T-helper 1 cell treated with Interleukin-12 subunit alpha and Interleukin-12 subunit beta and Interleukin-4 antibody, amounts not matched to agents 30 μg/mL and 1 μg/mL, for 36 hours (primary cell): ENCODE results near the gene CADPS2.
"Not testable (repeated sequence)": the region's sequence is repeated elsewhere in the genome, so short reads cannot be mapped to it uniquely, and the experiment has no call there.

ENCODE experiments used
- H3K27ac Mint-ChIP-seq: one replicate; pipeline ENCODE4 v1.8.0; 2021; ENCODE audit warnings: mild to moderate bottlenecking, mixed read lengths
- H3K27me3 Mint-ChIP-seq: one replicate; pipeline ENCODE4 v1.8.0; 2021; ENCODE audit warnings: low read depth, mixed read lengths
- H3K36me3 Mint-ChIP-seq: one replicate; pipeline ENCODE4 v1.8.0; 2021; ENCODE audit warnings: low read depth, mixed read lengths
- H3K4me1 Mint-ChIP-seq: one replicate; pipeline ENCODE4 v1.8.0; 2021; ENCODE audit warnings: low read depth, mixed read lengths
- H3K4me3 Mint-ChIP-seq: one replicate; pipeline ENCODE4 v1.8.0; 2021; ENCODE audit warnings: mild to moderate bottlenecking, moderate library complexity, mixed read lengths
- H3K9me3 Mint-ChIP-seq: one replicate; pipeline ENCODE4 v1.8.0; 2021; ENCODE audit warnings: mixed read lengths

CADPS2 gene

DNA sequence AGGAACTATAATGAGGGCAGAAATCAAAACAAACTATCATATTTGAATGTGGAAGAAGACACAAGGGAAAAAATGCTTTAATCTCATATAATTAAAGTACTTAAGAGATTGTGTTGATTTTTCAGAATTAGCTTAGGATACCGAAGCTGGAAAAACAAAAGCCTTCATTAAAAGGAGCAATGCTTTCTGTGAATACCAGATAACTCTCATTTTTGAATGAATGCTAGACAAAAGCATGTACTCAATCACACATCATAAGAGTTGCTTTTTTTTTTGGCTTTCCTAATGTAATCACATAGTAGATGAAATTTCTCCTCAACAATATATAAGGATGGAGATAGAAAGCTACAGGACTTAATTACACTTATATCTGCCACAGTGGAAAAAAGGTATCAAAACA, 43.3 kb downstream of the CADPS2 start:
- Mint-ChIP-seq H3K36me3 (no peaks in the 10 kb centered on the region), H3K4me3 (no peak overlapping the region), H3K27ac (no peak overlapping the region), H3K4me1 (no peaks in the 10 kb centered on the region), H3K9me3 (peaks cover 4% of the 10 kb centered on the region), H3K27me3 (no peaks in the 10 kb centered on the region)

DNA sequence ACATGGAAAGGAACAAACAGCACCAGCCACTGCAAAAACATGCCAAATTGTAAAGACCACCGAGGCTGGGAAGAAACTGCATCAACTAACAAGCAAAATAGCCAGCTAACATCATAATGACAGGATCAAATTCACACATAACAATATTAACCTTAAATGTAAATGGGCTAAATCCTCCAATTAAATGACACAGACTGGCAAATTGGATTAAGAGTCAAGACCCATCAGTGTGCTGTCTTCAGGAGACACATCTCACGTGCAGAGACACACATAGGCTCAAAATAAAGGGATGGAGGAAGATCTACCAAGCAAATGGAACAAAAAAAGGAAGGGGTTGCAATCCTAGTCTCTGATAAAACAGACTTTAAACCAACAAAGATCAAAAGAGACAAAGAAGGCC, 50.0 kb downstream of the CADPS2 start:
- H3K4me1 Mint-ChIP-seq, H3K27ac Mint-ChIP-seq, H3K27me3 Mint-ChIP-seq, H3K36me3 Mint-ChIP-seq, H3K4me3 Mint-ChIP-seq: not testable (repeated sequence)
- H3K9me3 Mint-ChIP-seq: peaks cover 15% of the 10 kb centered on the region

DNA sequence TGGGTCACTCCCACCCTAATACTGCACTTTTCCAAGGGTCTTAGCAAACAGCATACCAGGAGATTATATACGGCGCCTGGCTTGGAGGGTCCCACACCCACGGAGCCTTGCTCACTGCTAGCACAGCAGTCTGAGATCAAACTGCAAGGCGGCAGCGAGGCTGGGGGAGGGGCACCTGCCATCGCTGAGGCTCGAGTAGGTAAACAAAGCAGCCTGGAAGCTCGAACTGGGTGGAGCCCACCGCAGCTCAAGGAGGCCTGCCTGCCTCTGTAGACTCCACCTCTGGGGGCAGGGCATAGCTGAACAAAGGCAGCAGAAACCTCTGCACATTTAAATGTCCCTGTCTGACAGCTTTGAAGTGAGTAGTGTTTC, 51.7 kb downstream of the CADPS2 start:
- peaks cover 15% of the 10 kb centered on the region for H3K9me3 Mint-ChIP-seq
- H3K36me3 Mint-ChIP-seq, H3K4me3 Mint-ChIP-seq, H3K4me1 Mint-ChIP-seq, H3K27ac Mint-ChIP-seq, H3K27me3 Mint-ChIP-seq: not testable (repeated sequence)

DNA sequence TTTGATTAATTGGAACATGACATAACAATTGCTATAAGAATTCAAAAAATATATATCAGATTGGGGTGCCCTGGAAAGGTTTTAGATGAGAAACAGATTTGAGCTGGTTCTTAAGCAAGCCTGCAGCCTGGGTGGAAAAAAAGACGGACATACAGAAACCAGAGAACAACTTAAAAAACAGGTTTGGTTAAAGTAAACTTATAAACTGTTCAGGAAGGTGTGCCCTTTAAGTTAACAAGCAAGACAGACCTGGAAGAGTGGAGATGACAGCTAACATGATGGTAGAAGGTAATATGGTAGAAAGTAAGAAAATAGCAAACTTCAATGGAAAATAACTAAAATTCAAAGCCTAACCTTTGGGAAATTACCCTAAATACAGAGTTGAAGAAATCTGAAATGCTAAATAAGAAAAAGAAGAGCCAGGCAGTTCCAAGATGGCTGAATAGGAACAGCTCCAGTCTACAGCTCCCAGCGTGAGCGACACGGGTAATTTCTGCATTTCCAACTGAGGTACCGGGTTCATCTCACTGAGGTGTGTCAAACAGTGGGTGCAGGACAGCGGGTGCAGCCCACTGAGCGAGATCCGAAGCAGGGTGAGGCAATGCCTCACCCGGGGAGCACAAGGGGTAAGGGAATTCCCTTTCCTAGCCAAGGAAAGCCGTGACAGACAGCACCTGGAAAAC, 52.2 kb downstream of the CADPS2 start:
- no peaks in the 10 kb centered on the region for H3K4me1 Mint-ChIP-seq
- peaks cover 15% of the 10 kb centered on the region for H3K9me3 Mint-ChIP-seq
- H3K36me3 Mint-ChIP-seq: no peaks in the 10 kb centered on the region
- no peak overlapping the region for H3K27ac Mint-ChIP-seq
- H3K4me3 Mint-ChIP-seq: no peak overlapping the region
- H3K27me3 Mint-ChIP-seq: no peaks in the 10 kb centered on the region

DNA sequence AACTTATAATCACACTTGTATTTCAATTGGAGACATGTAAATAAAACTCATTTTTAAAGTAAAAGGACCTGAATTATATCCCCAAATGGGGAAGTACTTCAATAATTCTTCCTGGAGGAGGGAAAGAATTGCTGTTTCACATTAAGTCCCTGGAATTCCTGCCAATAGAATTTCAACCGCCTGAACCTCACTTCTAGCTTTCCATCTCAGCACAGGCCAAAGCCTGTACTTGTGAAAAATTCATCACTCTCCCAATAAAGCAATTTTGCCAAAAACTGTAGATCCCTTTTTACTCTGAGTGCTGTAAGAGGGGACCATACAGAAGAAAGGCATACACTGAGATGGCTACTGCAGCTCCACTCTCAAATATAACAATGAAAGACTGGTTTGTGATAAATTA, 54.8 kb downstream of the CADPS2 start:
- Mint-ChIP-seq H3K9me3 (peaks cover 5% of the 10 kb centered on the region), H3K36me3 (no peaks in the 10 kb centered on the region), H3K27ac (no peak overlapping the region), H3K4me1 (no peaks in the 10 kb centered on the region), H3K27me3 (no peaks in the 10 kb centered on the region), H3K4me3 (no peak overlapping the region)

DNA sequence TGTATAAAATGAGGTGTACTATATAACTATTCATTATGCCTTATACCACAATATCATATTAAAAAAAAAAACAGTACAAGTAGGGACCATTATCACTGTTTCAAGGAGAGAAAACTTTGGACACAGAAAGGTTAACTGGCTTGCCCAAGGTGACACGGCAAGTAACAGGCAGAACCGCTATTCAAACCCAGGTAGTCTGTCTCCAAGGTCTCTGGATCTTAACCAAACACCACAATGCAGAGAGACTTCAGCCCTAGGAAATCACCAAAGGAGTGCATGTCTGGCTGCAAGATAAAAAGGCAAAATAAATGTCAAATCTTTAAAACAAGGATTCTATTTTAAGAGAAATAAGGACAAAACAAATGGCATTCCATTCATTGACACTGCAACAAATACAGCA, 56.3 kb downstream of the CADPS2 start:
- no peaks in the 10 kb centered on the region for H3K4me1 Mint-ChIP-seq
- H3K27me3 Mint-ChIP-seq: no peaks in the 10 kb centered on the region
- peaks cover 5% of the 10 kb centered on the region for H3K9me3 Mint-ChIP-seq
- H3K27ac Mint-ChIP-seq: no peak overlapping the region
- H3K4me3 Mint-ChIP-seq: no peak overlapping the region
- H3K36me3 Mint-ChIP-seq: no peaks in the 10 kb centered on the region

DNA sequence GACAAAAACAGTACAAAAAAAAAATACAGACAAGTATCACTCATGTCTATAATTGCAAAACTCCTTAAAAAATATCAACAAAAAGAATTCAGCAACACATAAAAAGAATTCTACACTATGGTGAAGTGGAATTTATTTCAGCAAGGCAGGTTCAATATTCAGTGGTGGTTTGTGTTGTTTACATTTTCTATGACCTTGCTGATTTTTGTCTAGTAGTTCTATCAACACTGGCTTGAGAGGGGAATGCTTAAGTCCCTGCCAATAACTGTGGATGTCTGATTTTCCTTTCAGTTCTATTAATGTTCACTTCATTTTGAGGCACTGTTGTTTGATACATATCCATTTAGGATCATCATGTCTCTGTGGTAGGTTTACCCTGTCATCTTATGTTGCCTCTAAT, 58.5 kb downstream of the CADPS2 start:
- Mint-ChIP-seq H3K27me3 (no peaks in the 10 kb centered on the region), H3K4me3 (no peak overlapping the region), H3K36me3 (no peaks in the 10 kb centered on the region), H3K4me1 (no peaks in the 10 kb centered on the region), H3K27ac (no peak overlapping the region), H3K9me3 (peaks cover 4% of the 10 kb centered on the region)

DNA sequence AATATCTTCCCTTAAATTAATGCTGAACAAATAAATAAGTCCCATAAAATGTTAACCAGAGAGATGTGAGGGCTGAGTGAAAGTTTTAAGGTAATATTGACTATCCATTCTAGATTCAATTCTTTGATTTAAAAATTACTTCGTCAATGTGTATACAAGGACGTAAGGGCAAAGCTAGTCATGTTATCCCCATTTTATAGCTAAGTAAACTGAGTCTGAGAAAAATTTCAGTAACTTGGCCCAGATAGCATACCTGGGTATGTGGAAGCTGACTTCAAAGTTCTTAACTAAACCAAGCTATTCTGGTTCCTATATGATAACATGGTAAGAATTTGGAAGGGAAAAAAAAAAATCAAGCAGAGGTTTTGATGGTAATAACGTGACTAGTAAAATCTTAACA, 72.4 kb downstream of the CADPS2 start:
- Mint-ChIP-seq H3K4me1 (no peaks in the 10 kb centered on the region), H3K27me3 (no peaks in the 10 kb centered on the region), H3K27ac (no peak overlapping the region), H3K36me3 (no peaks in the 10 kb centered on the region), H3K9me3 (no peaks in the 10 kb centered on the region), H3K4me3 (no peak overlapping the region)

DNA sequence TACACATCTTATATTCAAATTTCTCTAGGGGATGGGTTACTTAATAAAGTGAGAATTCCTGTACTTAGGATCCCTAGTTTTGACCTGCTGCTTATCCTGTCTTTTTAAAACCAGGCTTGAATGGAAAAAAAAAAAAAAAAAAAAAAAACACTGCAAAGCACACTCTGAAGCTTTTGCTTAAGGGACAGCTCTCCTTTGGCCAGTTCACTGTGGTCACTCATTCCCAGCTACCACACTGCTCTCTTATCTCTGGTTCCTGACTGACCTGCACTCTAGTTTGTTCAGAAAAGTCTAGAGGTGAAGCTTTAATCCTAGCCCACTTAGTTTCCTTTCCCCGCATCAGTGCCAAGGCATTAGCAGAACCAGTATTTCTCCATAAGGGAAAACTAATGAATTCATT, 82.4 kb downstream of the CADPS2 start:
- H3K27ac Mint-ChIP-seq: no peak overlapping the region
- H3K27me3 Mint-ChIP-seq: no peaks in the 10 kb centered on the region
- H3K9me3 Mint-ChIP-seq: no peaks in the 10 kb centered on the region
- no peak overlapping the region for H3K4me3 Mint-ChIP-seq
- no peaks in the 10 kb centered on the region for H3K36me3 Mint-ChIP-seq
- H3K4me1 Mint-ChIP-seq: no peaks in the 10 kb centered on the region

DNA sequence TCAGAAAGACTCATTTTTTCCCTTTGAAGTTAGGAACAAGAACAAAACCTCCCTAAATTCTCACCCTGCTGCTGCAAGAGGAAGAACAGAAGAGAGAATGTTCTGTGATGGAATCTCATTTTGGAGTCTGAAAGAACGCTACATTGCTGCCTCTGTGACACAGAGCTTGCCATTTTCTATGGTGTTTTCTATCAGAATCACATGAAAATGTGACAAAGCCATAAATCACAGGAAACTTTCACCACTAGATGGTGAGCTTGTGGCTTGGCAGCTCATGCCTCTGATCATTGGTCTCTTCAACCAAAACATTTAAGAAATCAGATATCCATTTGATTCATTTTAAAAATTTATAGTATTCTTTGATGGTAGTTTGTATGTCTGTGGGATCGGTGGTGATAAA, 82.9 kb downstream of the CADPS2 start:
- Mint-ChIP-seq H3K27ac (no peak overlapping the region), H3K9me3 (no peaks in the 10 kb centered on the region), H3K4me1 (no peaks in the 10 kb centered on the region)

DNA sequence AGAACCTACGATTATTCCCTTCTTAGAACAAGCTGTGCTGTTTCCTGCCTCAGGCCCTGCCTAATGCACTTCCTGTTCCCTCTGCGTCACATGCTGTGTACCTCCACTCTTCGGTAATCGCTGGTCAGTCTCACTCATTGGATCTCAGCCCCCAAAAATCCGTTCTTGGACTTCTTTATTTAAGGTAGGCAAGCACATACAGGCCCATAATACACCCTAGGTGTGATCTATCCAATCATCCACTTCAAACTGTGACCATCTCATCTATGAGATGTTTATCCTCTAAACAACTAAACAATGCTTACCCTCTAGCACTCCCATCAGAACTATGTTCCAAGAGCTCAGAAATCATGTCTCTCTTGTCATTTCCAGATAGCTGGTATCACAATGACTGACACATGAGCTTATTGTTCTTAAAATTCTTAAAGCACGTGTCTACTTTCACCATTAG, 83.9 kb downstream of the CADPS2 start:
- Mint-ChIP-seq H3K27ac (no peak overlapping the region), H3K4me1 (no peaks in the 10 kb centered on the region), H3K4me3 (no peak overlapping the region)

More for the DNA sequence above, 82.9 kb downstream of the CADPS2 start:
- Mint-ChIP-seq H3K36me3 (no peaks in the 10 kb centered on the region), H3K27me3 (no peaks in the 10 kb centered on the region), H3K4me3 (no peak overlapping the region)

DNA sequence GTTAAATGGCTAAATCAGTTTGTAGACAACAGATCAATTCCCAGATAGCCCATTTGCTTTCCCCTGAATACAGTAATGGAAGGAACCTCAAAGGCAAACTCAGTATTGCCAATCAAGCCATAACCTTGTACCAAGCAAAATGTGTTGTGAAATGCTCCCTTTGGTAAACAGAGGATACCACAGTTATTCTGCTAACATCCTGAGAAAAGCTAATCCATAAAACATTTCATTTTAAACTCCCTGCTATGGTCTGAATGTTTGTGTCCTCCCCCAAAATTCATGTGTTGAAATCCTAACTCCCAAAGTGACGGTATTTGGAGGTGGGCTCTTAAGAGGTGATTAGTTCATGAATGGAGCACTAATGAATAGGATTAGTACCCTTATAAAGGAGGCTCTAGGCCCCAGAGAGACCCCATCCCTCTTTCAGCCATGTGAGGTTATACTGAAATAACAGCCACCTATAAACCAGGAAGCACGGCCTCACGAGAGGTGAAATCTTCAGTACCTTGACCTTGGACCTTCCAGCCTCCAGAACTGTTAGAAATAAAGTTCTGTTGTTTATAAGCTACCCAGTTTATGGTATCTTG, 94.2 kb downstream of the CADPS2 start:
- Mint-ChIP-seq H3K36me3 (no peaks in the 10 kb centered on the region), H3K27me3 (no peaks in the 10 kb centered on the region), H3K4me3 (no peak overlapping the region), H3K27ac (no peak overlapping the region), H3K4me1 (no peaks in the 10 kb centered on the region), H3K9me3 (no peaks in the 10 kb centered on the region)

More for the DNA sequence above, 83.9 kb downstream of the CADPS2 start:
- H3K27me3 Mint-ChIP-seq: no peaks in the 10 kb centered on the region
- H3K9me3 Mint-ChIP-seq: no peaks in the 10 kb centered on the region
- no peaks in the 10 kb centered on the region for H3K36me3 Mint-ChIP-seq

DNA sequence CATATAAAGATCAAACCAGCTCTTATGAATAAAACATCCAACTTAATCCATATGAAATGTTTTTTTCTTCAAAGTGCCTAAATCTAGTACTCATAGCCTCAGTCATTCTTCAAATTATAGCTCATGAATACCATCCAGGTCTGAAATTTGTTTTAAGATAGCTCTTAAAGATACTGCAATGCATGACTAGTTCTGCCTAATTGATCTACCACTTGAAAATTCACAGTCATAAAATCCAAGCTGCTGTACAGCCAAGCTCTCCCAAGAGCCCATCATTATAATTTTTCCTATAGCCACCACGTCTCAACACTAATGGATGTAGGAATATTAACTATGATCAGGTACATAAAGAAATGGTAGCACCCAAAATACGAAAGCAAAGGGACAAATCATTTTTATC, 95.7 kb downstream of the CADPS2 start:
- Mint-ChIP-seq H3K4me3 (no peak overlapping the region), H3K9me3 (no peaks in the 10 kb centered on the region), H3K27ac (no peak overlapping the region), H3K36me3 (no peaks in the 10 kb centered on the region), H3K4me1 (no peaks in the 10 kb centered on the region), H3K27me3 (no peaks in the 10 kb centered on the region)

DNA sequence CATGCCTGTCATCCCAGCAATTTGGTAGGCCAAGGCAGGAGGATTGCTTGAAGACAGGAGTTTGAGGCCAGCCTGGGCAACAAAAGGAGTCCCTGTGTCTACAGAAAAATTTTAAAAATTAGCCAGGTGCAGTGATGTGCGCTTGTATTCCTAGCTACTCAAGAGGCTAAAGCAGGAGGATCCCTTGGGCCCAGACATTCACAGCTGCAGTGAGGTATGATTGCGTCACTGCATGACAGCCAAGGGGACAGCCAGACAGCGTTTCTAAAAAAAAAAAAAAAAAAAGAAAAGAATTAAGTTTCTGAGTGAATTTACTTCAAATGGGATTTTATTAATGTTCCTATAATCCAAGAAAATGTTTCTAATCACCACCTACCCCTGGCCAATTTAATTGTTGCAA, 96.1 kb downstream of the CADPS2 start:
- Mint-ChIP-seq H3K27ac (no peak overlapping the region), H3K4me1 (no peaks in the 10 kb centered on the region), H3K27me3 (no peaks in the 10 kb centered on the region), H3K9me3 (no peaks in the 10 kb centered on the region), H3K4me3 (no peak overlapping the region), H3K36me3 (no peaks in the 10 kb centered on the region)

DNA sequence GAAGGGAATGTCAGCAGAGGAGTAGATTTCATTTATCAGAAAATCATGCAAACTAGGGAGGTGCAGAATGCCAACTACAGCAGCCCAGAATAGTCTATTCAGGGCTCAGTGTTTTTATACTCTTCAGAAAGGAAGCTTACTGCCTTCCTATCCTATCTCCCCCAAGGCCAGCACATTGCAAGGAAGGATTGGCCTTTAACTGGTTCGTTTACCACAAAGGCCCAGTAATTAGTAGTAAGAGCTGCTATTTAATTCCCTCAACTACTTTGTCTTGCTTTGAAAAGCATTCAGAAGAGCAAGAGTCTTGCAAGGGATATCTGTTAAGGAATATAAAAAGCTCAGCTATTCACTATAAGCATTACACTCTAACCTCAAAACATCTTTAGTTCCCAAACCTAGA, 97.1 kb downstream of the CADPS2 start:
- no peak overlapping the region for H3K27ac Mint-ChIP-seq
- H3K4me3 Mint-ChIP-seq: no peak overlapping the region
- no peaks in the 10 kb centered on the region for H3K4me1 Mint-ChIP-seq
- no peaks in the 10 kb centered on the region for H3K36me3 Mint-ChIP-seq
- H3K27me3 Mint-ChIP-seq: no peaks in the 10 kb centered on the region
- no peaks in the 10 kb centered on the region for H3K9me3 Mint-ChIP-seq
